Ascending aorta (tissue), 2 donors: Measurements from ENCODE around the gene CTSW. TPM values are rescaled to one million over a fixed set of nuclear protein-coding genes. Genes with fewer than 3 reads are reported as not detected.
A peak's percentile ranks its signal among the peaks of the same experiment; 100 is the strongest.

ENCODE experiments used
- DNase-seq, 2 donors: peaks; one replicate each; pipeline ENCODE4 v3.0.0-alpha.2; 2019; ENCODE audit warnings: low spot score in 2 of 2
- H3K27ac ChIP-seq, 2 donors: fragments of 200-600 bp; sonication (generic); one replicate each; pipeline ENCODE4 v1.5.1; 2016 to 2017; ENCODE audit warnings: mild to moderate bottlenecking in 1 of 2
- H3K27me3 ChIP-seq: fragments of 200-600 bp; sonication (generic); one replicate; pipeline ENCODE4 v1.5.1; 2017
- H3K36me3 ChIP-seq, 2 donors: fragments of 200-600 bp; sonication (generic); one replicate each; pipeline ENCODE4 v1.5.1; 2016
- H3K4me1 ChIP-seq, 2 donors: fragments of 200-600 bp; sonication (generic); one replicate each; pipeline ENCODE4 v1.5.1; 2016 to 2017; ENCODE audit warnings: mild to moderate bottlenecking in 1 of 2
- H3K4me3 ChIP-seq, 2 donors: fragments of 200-600 bp; sonication (generic); one replicate each; pipeline ENCODE4 v1.5.1; 2016 to 2017; ENCODE audit warnings: mild to moderate bottlenecking in 1 of 2
- H3K9me3 ChIP-seq, 2 donors: fragments of 200-600 bp; sonication (generic); one replicate each; pipeline ENCODE4 v1.5.1; 2016
- intact Hi-C: fragments of 100-400 bp; cut with DNase I; formaldehyde crosslinking; loops from one replicate; pipeline ENCODE4 v1.15.1; 2023
- total RNA-seq: library from RNA; depleted of rRNA; stranded (reverse); fragments of >200 nt; gene quantifications from one replicate; pipeline ENCODE4 v1.1.0, GENCODE V29; 2016
- TF ChIP-seq, protein P1 (sequence below), 3 experiments: fragments of 200-600 bp in 2 of 3; fragments of 450-650 bp in 1 of 3; sonication (generic) in 2 of 3; IDR thresholded peaks; one replicate each; pipeline ENCODE4 v1.5.1; 2016 to 2019; ENCODE audit warnings: antibody characterized with exemption in 3 of 3, mild to moderate bottlenecking in 1 of 3, moderate library complexity in 1 of 3

Gene CTSW
- total RNA-seq, 1 donor from 2014 or later: not detected

DNA sequence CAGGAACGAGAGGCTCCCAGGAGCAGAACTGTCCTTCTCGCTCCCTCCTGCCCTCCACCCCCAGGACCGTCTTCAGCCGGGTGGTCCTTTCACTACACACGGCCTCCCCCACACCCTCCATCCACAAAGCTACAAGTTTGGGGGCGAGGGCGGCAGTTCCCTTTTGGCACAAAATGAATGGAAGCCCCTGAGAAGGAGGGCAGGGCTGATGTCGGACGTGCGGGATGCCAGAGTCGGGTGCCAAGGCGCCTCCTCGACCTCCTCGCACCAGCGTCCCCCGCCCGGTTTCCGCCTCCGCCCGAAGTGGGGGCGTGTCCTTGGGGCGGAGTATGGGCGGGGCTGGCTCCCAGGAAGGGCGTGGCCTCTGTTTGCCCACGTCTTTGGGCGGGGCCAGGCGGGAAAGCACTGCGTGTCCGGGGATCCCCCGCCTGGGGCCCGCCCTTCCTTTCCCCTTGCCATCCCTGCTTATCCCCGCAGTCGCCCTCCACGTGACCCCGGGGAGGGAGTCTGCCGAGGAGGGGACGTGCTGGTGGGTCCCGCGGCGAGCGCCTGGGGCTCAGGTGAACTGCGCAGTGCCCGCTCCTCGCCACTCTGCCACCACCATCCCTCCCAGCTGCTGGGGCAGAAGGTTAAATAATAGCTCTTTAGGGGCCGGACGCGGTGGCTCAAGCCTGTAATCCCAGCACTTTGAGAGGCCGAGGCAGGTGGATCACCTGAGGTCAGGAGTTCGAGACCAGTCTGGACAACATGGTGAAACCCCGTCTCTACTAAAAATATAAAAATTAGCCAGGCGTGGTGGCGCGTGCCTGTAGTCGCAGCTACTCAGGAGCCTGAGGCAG is 6.1 kb upstream of the CTSW start:
- Histone ChIP-seq H3K36me3 (peaks cover 8 to 12% of the 10 kb centered on the region in 2 donors), H3K27ac (peak overlapping the region; percentile 92 to 99), H3K9me3 (no peaks in the 10 kb centered on the region), H3K27me3 (no peaks in the 10 kb centered on the region), H3K4me1 (peaks cover 3 to 17% of the 10 kb centered on the region in 2 donors), H3K4me3 (peak overlapping the region; percentile 67 to 92)
- peak; percentile 84 to 97 for DNase-seq
- TF ChIP-seq, protein P1, sequence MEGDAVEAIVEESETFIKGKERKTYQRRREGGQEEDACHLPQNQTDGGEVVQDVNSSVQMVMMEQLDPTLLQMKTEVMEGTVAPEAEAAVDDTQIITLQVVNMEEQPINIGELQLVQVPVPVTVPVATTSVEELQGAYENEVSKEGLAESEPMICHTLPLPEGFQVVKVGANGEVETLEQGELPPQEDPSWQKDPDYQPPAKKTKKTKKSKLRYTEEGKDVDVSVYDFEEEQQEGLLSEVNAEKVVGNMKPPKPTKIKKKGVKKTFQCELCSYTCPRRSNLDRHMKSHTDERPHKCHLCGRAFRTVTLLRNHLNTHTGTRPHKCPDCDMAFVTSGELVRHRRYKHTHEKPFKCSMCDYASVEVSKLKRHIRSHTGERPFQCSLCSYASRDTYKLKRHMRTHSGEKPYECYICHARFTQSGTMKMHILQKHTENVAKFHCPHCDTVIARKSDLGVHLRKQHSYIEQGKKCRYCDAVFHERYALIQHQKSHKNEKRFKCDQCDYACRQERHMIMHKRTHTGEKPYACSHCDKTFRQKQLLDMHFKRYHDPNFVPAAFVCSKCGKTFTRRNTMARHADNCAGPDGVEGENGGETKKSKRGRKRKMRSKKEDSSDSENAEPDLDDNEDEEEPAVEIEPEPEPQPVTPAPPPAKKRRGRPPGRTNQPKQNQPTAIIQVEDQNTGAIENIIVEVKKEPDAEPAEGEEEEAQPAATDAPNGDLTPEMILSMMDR (IDR thresholded peaks at IDR 0.05): no peak
- intact Hi-C loops: loop anchor here (1.0 kb wide), 3 partner anchors 13 to 46 kb away; partner anchors contain the start of genes C11orf68, DRAP1, FIBP and MUS81

DNA sequence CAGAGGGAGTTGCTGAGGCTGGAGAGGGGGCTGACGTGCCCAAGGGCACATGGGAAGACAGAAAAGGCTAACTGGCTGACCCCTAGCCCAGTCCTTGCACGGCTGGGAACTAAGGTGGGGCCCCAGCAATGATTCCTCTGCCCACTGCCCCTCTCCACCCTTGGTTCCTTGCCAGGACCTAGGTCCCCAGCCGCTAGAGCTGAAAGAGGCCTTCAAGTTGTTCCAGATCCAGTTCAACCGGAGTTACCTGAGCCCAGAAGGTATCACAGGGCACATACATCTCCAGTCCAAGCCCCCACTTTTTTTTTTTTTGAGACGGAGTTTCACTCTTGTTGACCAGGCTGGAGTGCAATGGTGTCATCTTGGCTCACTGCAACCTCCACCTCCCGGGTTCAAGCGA is 390 bp downstream of the CTSW start:
- Histone ChIP-seq H3K4me1 (no peaks in the 10 kb centered on the region), H3K9me3 (no peaks in the 10 kb centered on the region), H3K27me3 (no peaks in the 10 kb centered on the region), H3K27ac (no peak overlapping the region), H3K4me3 (peak overlapping the region in 1 of 2 donors; percentile 22), H3K36me3 (peaks cover 20 to 21% of the 10 kb centered on the region in 2 donors)
- DNase-seq: no peak
- intact Hi-C loops: no loop called here
- TF ChIP-seq, protein P1 (IDR thresholded peaks at IDR 0.05): no peak

DNA sequence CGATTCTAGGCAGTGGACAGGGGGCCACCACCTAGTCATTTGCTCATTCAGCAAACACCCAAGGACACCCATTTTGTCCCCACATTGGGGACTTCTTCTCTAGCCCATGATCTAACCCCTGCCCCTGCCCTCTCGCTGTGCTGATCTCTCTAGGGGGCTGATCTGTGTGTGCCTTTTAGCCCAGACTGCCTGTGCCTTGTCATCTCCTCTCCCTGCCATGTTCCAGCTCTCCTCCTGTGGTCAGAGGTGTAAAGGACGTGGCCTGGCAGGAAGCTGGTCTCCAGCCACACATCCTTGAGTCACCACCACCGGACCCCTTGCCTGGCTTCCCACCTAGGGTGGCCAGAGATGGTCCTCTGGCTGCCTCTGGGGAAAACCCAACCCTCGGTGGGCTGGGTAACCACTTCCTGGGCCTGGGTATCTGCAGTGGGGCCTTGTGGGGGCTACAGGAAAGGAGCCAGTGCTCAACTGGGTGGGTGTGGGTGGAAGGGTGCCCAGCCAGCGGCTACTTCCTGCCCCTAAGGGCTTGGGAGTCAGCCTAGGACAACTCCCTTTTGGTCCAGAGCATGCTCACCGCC is 1.3 kb downstream of the CTSW start:
- Histone ChIP-seq H3K36me3 (peaks cover 20 to 29% of the 10 kb centered on the region in 2 donors), H3K4me1 (no peaks in the 10 kb centered on the region), H3K9me3 (no peaks in the 10 kb centered on the region), H3K4me3 (no peak overlapping the region), H3K27ac (no peak overlapping the region), H3K27me3 (no peaks in the 10 kb centered on the region)
- DNase-seq: no peak
- intact Hi-C loops: no loop called here
- TF ChIP-seq, protein P1 (IDR thresholded peaks at IDR 0.05): no peak

DNA sequence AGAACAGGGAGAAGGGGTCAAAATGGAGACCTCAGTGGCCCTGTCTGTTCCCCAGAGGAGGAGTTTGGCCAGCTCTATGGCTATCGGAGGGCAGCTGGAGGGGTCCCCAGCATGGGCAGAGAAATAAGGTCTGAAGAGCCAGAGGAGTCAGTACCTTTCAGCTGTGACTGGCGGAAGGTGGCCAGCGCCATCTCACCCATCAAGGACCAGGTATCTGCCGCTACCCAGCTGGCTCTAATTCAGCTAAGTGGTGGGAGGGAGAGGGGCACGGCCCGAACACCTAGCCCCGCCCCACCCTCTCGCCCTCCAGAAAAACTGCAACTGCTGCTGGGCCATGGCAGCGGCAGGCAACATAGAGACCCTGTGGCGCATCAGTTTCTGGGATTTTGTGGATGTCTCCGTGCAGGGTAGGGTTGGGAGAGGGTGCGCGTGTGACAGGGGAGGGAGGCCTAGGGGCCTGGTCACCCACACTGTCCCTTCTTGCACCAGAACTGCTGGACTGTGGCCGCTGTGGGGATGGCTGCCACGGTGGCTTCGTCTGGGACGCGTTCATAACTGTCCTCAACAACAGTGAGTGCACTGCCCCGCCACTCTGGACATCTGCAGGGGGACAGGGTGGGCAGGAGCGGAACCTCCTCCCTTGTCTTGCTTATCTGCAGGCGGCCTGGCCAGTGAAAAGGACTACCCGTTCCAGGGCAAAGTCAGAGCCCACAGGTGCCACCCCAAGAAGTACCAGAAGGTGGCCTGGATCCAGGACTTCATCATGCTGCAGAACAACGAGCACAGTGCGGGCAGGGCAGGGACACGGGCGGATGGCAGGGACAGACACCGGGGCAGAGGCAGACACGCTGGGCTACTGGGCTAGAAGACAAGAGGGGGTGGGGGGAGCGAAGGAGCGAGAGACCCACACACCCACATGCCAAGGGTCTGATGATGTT is 2.8 kb downstream of the CTSW start:
- H3K27me3 ChIP-seq: no peaks in the 10 kb centered on the region
- H3K4me1 ChIP-seq: peaks cover 0 to 6% of the 10 kb centered on the region in 2 donors
- no peak overlapping the region for H3K4me3 ChIP-seq
- no peaks in the 10 kb centered on the region for H3K9me3 ChIP-seq
- H3K27ac ChIP-seq: no peak overlapping the region
- H3K36me3 ChIP-seq: peaks cover 20 to 41% of the 10 kb centered on the region in 2 donors
- TF ChIP-seq, protein P1 (IDR thresholded peaks at IDR 0.05): no peak
- intact Hi-C loops: no loop called here
- no peak for DNase-seq

DNA sequence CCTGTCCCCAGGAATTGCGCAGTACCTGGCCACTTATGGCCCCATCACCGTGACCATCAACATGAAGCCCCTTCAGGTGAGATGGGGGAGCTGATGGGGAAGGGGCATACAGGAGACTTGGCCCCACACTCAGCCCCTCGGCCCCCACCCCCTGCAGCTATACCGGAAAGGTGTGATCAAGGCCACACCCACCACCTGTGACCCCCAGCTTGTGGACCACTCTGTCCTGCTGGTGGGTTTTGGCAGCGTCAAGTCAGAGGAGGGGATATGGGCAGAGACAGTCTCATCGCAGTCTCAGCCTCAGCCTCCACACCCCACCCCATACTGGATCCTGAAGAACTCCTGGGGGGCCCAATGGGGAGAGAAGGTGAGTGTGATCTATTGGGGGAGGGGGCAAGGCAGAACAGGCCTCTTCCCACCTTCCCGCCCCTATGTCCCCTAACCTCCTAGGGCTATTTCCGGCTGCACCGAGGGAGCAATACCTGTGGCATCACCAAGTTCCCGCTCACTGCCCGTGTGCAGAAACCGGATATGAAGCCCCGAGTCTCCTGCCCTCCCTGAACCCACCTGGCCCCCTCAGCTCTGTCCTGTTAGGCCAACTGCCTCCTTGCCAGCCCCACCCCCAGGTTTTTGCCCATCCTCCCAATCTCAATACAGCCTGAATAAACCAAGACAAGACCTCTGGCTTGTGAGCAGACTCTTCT is 3.6 kb downstream of the CTSW start:
- TF ChIP-seq, protein P1 (IDR thresholded peaks at IDR 0.05): no peak
- Histone ChIP-seq H3K36me3 (peaks cover 20 to 41% of the 10 kb centered on the region in 2 donors), H3K4me1 (peaks cover 3 to 12% of the 10 kb centered on the region in 2 donors), H3K27me3 (no peaks in the 10 kb centered on the region), H3K27ac (no peak overlapping the region), H3K4me3 (no peak overlapping the region), H3K9me3 (no peaks in the 10 kb centered on the region)
- no peak for DNase-seq
- intact Hi-C loops: no loop called here
